PC-9 (cell line): ENCODE results near the gene MEMO1. TPM values are rescaled to one million over a fixed set of nuclear protein-coding genes. Genes with fewer than 3 reads are reported as not detected.
"Not testable (repeated sequence)": the region's sequence is repeated elsewhere in the genome, so short reads cannot be mapped to it uniquely, and the experiment has no call there.

ENCODE experiments used
- BruUV-seq: library from RNA; stranded (reverse); fragments of 400-500 nt; replicated peaks from 2 replicates; lab custom pipeline; 2021; lab: Mats Ljungman, UMichigan
- CTCF ChIA-PET: fragments of 300-600 bp; sonication (Branson Sonifier 250); formaldehyde crosslinking; loops from one replicate; lab custom pipeline; 2022; ENCODE audit warnings: antibody characterized with exemption; lab: Charles Lee
- POLR2A ChIA-PET: fragments of 300-600 bp; sonication (Branson Sonifier 250); formaldehyde crosslinking; loops from one replicate; lab custom pipeline; 2022; ENCODE audit warnings: antibody characterized with exemption; ENCODE audit not compliant: unreplicated experiment; lab: Charles Lee
- DNase-seq, 2 experiments: peaks; one replicate each; pipeline versions ENCODE4 v3.0.0 to v3.0.0-alpha.2; 2015 to 2022; ENCODE audit warnings: mixed read lengths in 1 of 2
- H2AFZ ChIP-seq: fragments of 200-600 bp; sonication (generic); 2 replicates; pipeline ENCODE4 v1.8.1; 2017; ENCODE audit warnings: antibody characterized with exemption
- H3F3A ChIP-seq: fragments of 200-600 bp; sonication (generic); 2 replicates; pipeline ENCODE4 v1.8.1; 2017; ENCODE audit warnings: antibody characterized with exemption, mild to moderate bottlenecking, low read depth; ENCODE audit not compliant: insufficient read depth
- H3K27ac ChIP-seq: fragments of 200-600 bp; sonication (generic); 2 replicates; pipeline ENCODE4 v1.6.1; 2016; ENCODE audit warnings: mixed run types
- H3K27me3 ChIP-seq: fragments of 200-600 bp; sonication (generic); 2 replicates; pipeline ENCODE4 v1.6.1; 2016; ENCODE audit warnings: low read depth, mixed run types; ENCODE audit not compliant: insufficient read depth
- H3K36me3 ChIP-seq: fragments of 200-600 bp; sonication (generic); 2 replicates; pipeline ENCODE4 v1.6.1; 2016; ENCODE audit warnings: low read depth, mixed run types
- H3K4me1 ChIP-seq: fragments of 200-600 bp; sonication (generic); replicated peaks from 2 replicates; pipeline ENCODE4 v1.6.1; 2016; ENCODE audit warnings: mixed run types; ENCODE audit not compliant: insufficient read depth
- H3K4me2 ChIP-seq: fragments of 200-600 bp; sonication (generic); 2 replicates; pipeline ENCODE4 v1.6.1; 2017; ENCODE audit warnings: mixed run types
- H3K4me3 ChIP-seq: fragments of 200-600 bp; sonication (generic); 2 replicates; pipeline ENCODE4 v1.6.1; 2016; ENCODE audit warnings: mixed run types
- H3K79me2 ChIP-seq: fragments of 200-600 bp; sonication (generic); 2 replicates; pipeline ENCODE4 v1.6.1; 2017; ENCODE audit warnings: low read depth, mixed run types
- H3K9me2 ChIP-seq: fragments of 200-600 bp; sonication (generic); 2 replicates; pipeline ENCODE4 v1.8.1; 2017; ENCODE audit warnings: mild to moderate bottlenecking; ENCODE audit not compliant: insufficient read depth
- H3K9me3 ChIP-seq: fragments of 200-600 bp; sonication (generic); 2 replicates; pipeline ENCODE4 v1.8.1; 2016; ENCODE audit warnings: low read depth; ENCODE audit not compliant: insufficient read depth
- H4K20me1 ChIP-seq: fragments of 200-600 bp; sonication (generic); 2 replicates; pipeline ENCODE4 v1.8.1; 2017; ENCODE audit not compliant: insufficient read depth
- EZH2 ChIP-seq: fragments of 200-600 bp; sonication (generic); IDR thresholded peaks from 2 replicates; pipeline ENCODE4 v1.8.0; 2017; ENCODE audit warnings: antibody characterized with exemption, low read depth
- intact Hi-C: fragments of 100-400 bp; cut with micrococcal nuclease; formaldehyde crosslinking; loops from one replicate; pipeline ENCODE4 v1.10.0; 2022; ENCODE audit not compliant: unreplicated experiment
- total RNA-seq: library from RNA; stranded (reverse); gene quantifications from 2 replicates; pipeline ENCODE4 v1.2.3, GENCODE V29; 2021
- TF ChIP-seq, protein P1 (sequence below): fragments of 200-600 bp; sonication (generic); conservative IDR thresholded peaks from 2 replicates; pipeline ENCODE4 v1.6.1; 2017; ENCODE audit warnings: mixed run types, antibody characterized with exemption, mild to moderate bottlenecking, moderate library complexity

The MEMO1 gene
- total RNA-seq, 1 experiment from 2014 or later, result 40.2 TPM

DNA sequence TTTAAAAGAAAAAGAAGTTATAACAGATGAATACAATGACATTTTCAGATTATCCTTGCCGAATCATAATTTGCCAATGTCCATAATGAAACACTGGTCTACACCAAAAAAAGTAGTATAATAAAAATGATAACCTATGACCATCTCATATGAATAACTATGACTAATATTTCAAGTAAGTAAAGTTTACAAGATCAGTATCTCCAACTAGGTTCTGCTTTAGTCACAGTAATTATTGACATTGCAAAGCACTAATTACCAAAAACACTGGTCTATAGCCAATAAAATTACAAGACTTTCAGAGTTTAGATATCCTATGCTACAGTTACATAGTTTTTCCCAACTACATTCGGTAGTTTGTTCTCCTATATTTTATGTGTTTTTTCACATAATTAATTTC is 136.7 kb downstream of the MEMO1 start:
- Histone ChIP-seq H3K4me3 (no peak overlapping the region), H3F3A (peaks cover 9% of the 10 kb centered on the region), H3K4me1 (no peaks in the 10 kb centered on the region), H3K9me3 (no peaks in the 10 kb centered on the region), H3K36me3 (no peaks in the 10 kb centered on the region), H4K20me1 (no peaks in the 10 kb centered on the region; the same call in 1 of the 2 replicates), H3K4me2 (no peak overlapping the region), H3K9me2 (no peaks in the 10 kb centered on the region), H3K79me2 (no peaks in the 10 kb centered on the region), H3K27me3 (no peaks in the 10 kb centered on the region), H3K27ac (no peak overlapping the region), H2AFZ (no peak overlapping the region)
- no TSS peak for BruUV-seq
- TF ChIP-seq, protein P1, sequence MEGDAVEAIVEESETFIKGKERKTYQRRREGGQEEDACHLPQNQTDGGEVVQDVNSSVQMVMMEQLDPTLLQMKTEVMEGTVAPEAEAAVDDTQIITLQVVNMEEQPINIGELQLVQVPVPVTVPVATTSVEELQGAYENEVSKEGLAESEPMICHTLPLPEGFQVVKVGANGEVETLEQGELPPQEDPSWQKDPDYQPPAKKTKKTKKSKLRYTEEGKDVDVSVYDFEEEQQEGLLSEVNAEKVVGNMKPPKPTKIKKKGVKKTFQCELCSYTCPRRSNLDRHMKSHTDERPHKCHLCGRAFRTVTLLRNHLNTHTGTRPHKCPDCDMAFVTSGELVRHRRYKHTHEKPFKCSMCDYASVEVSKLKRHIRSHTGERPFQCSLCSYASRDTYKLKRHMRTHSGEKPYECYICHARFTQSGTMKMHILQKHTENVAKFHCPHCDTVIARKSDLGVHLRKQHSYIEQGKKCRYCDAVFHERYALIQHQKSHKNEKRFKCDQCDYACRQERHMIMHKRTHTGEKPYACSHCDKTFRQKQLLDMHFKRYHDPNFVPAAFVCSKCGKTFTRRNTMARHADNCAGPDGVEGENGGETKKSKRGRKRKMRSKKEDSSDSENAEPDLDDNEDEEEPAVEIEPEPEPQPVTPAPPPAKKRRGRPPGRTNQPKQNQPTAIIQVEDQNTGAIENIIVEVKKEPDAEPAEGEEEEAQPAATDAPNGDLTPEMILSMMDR, result no peak
- no peak for TF ChIP-seq EZH2
- ChIA-PET POLR2A (no interaction called here), CTCF (no interaction called here)
- intact Hi-C loops, result no loop called here
- DNase-seq, result no peak

DNA sequence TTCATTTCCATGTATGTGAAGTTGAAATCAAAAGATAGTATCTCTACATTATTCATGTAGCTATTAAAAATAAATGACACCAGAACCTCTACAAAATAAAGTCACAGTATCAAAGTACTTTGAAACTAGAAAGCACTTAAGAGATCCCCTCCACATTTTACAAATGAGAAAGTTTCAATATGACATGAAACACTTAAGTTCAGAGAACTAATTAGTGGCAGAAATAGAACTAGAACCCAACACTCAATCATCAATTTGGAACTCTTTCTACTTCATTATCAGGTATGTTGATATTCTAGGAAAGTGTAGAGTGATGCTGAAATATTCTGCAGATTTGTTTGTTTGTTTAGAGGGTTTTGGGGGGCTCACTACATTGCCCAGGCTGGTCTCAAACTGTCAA is 145.6 kb downstream of the MEMO1 start:
- intact Hi-C loops, result no loop called here
- no TSS peak for BruUV-seq

DNA sequence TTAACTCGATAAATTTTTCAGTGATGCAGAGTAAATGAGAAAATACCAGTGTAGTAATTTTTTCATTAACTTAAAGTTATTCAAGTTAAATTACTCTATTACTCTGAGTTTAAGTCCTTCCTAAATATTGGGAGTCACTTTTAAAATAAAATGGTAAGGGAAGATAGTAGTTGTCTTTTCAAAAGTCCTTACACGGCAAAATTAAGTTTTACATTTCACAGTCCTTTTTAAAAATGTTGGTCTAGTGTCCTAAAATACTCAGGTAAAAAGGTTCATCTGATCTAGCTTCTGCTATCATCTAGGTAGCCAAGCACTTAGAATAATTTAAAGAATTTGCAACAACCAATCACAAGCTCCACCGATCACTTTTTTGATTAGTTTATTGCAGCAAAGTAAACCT is 146.9 kb downstream of the MEMO1 start:
- Histone ChIP-seq H3K27me3 (no peaks in the 10 kb centered on the region), H3K4me3 (no peak overlapping the region), H3K27ac (no peak overlapping the region), H3K9me3 (no peaks in the 10 kb centered on the region), H3K79me2 (no peaks in the 10 kb centered on the region), H3F3A (no peaks in the 10 kb centered on the region), H3K4me2 (no peak overlapping the region), H3K9me2 (no peaks in the 10 kb centered on the region), H4K20me1 (no peaks in the 10 kb centered on the region), H3K36me3 (no peaks in the 10 kb centered on the region), H2AFZ (no peak overlapping the region), H3K4me1 (0 out of 2 replicates have a peak, but pooled peaks cover 4% of the 10 kb centered on the region)
- TF ChIP-seq, protein P1, result no peak
- no peak for TF ChIP-seq EZH2
- intact Hi-C loops, result no loop called here
- DNase-seq, result no peak
- CTCF ChIA-PET, result no interaction called here
- POLR2A ChIA-PET, result no interaction called here
- no TSS peak for BruUV-seq

More for the DNA sequence above, 145.6 kb downstream of the MEMO1 start:
- H3K9me2 ChIP-seq, result no peaks in the 10 kb centered on the region
- H3K4me1 ChIP-seq, result 0 out of 2 replicates have a peak, but pooled peaks cover 4% of the 10 kb centered on the region
- no peaks in the 10 kb centered on the region; the same call in 1 of the 2 replicates for H3F3A ChIP-seq
- no peak overlapping the region for H3K4me3 ChIP-seq
- no peaks in the 10 kb centered on the region for H3K36me3 ChIP-seq
- H4K20me1 ChIP-seq, result no peaks in the 10 kb centered on the region; the same call in 1 of the 2 replicates
- DNase-seq, result no peak
- CTCF ChIA-PET, result no interaction called here
- no peaks in the 10 kb centered on the region for H3K9me3 ChIP-seq
- no peak overlapping the region for H3K27ac ChIP-seq
- POLR2A ChIA-PET, result interaction anchor here (0.6 kb wide), 1 partner anchor 13 kb away, joined by 6 read pairs; no protein-coding TSS in a partner anchor
- no peaks in the 10 kb centered on the region for H3K27me3 ChIP-seq
- TF ChIP-seq, protein P1, result no peak
- TF ChIP-seq EZH2, result no peak
- no peaks in the 10 kb centered on the region for H3K79me2 ChIP-seq
- H2AFZ ChIP-seq, result no peak overlapping the region
- no peak overlapping the region for H3K4me2 ChIP-seq

DNA sequence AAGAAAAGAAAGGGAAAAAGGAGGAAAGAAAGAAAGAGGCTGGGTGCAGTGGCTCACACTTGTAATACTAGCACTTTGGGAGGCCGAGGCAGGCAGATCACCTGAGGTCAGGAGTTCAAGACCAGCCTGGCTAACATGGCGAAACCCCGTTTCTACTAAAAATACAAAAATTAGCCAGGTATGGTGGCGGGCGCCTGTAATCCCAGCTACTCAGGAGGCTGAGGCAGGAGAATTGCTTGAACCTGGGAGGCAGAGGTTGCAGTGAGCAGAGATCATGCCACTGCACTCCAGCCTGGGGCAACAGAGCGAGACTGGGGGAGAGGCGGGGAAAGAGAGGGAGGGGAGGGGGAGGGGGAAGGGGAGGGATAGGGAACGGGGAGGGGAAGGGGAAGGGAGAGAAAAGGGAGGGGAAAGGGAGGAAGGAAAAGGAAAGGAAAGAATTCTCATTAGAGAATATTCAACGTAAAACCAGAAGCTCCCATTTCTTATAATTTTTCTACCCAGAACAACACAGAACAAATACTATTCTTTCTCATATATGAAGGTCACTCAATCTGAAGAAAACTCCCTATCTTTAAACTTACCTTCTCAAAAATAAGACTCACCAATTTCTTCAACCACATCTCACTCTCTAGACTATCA is 147.7 kb downstream of the MEMO1 start:
- H3F3A ChIP-seq, intact Hi-C loops, CTCF ChIA-PET, H3K4me3 ChIP-seq, H3K27ac ChIP-seq, H3K79me2 ChIP-seq, H3K9me2 ChIP-seq, H3K36me3 ChIP-seq, H3K27me3 ChIP-seq, H4K20me1 ChIP-seq, H3K4me1 ChIP-seq, BruUV-seq, H3K4me2 ChIP-seq, H3K9me3 ChIP-seq, POLR2A ChIA-PET, H2AFZ ChIP-seq, DNase-seq: not testable (repeated sequence)
